CD14-positive monocyte (primary cell): ENCODE measurements around the gene PPP2R1A. TPM values are rescaled to one million over a fixed set of nuclear protein-coding genes. Genes with fewer than 3 reads are reported as not detected.
A peak's percentile ranks its signal among the peaks of the same experiment; 100 is the strongest.

Experiments used
- DNase-seq, 3 donors: peaks; one replicate each; pipeline ENCODE4 v3.0.0-alpha.2; 2011 to 2022
- H2AFZ ChIP-seq: 2 replicates; pipeline ENCODE4 v1.6.0; 2012; ENCODE audit warnings: mild to moderate bottlenecking, low read depth, low read length, inconsistent platforms; ENCODE audit not compliant: insufficient read depth, poor library complexity, severe bottlenecking
- H3K27ac ChIP-seq, 2 donors: 1 replicate in 1 of 2; 2 replicates in 1 of 2; pipeline ENCODE4 v1.5.1; 2012 to 2013; ENCODE audit warnings: low read length in 2 of 2, control low read depth in 1 of 2, inconsistent platforms in 1 of 2, low read depth in 1 of 2, mild to moderate bottlenecking in 1 of 2
- H3K27me3 ChIP-seq, 2 donors: one replicate each; pipeline versions ENCODE4 v1.6.0 to v1.6.1; 2011 to 2013; ENCODE audit warnings: low read length in 2 of 2; ENCODE audit not compliant: control insufficient read depth in 2 of 2, insufficient read depth in 2 of 2
- H3K36me3 ChIP-seq, 2 donors: replicated peaks in 1 of 2; 1 replicate in 1 of 2; 2 replicates in 1 of 2; pipeline versions ENCODE4 v1.5.1 to v1.6.1; 2012 to 2013; ENCODE audit warnings: low read length in 2 of 2, control low read depth in 1 of 2, inconsistent platforms in 1 of 2, mild to moderate bottlenecking in 1 of 2; ENCODE audit not compliant: insufficient read depth in 2 of 2, control insufficient read depth in 1 of 2
- H3K4me1 ChIP-seq, 2 donors: 1 replicate in 1 of 2; 2 replicates in 1 of 2; pipeline versions ENCODE4 v1.5.1 to v1.6.1; 2012 to 2013; ENCODE audit warnings: low read length in 2 of 2, control low read depth in 1 of 2, inconsistent platforms in 1 of 2, mild to moderate bottlenecking in 1 of 2, moderate library complexity in 1 of 2; ENCODE audit not compliant: insufficient read depth in 2 of 2, control insufficient read depth in 1 of 2
- H3K4me2 ChIP-seq: replicated peaks from 2 replicates; pipeline ENCODE3; 2012; ENCODE audit warnings: low read length, moderate library complexity, mild to moderate bottlenecking; ENCODE audit not compliant: poor library complexity, severe bottlenecking; ENCODE audit errors: extremely low read depth
- H3K4me3 ChIP-seq, 3 experiments: fragments of 200-600 bp in 1 of 3; sonication (generic) in 1 of 3; replicated peaks in 1 of 3; 1 replicate in 2 of 3; 2 replicates in 1 of 3; pipeline ENCODE4 v1.5.1; 2011 to 2013; ENCODE audit warnings: low read length in 3 of 3, mild to moderate bottlenecking in 3 of 3, control low read depth in 2 of 3, low read depth in 2 of 3, inconsistent platforms in 1 of 3, moderate library complexity in 1 of 3
- H3K79me2 ChIP-seq: 2 replicates; pipeline ENCODE4 v1.6.0; 2012; ENCODE audit warnings: mild to moderate bottlenecking, control low read depth, inconsistent platforms, low read length, moderate library complexity; ENCODE audit not compliant: insufficient read depth
- H3K9ac ChIP-seq: 2 replicates; pipeline ENCODE4 v1.6.0; 2017; ENCODE audit warnings: low read length, mild to moderate bottlenecking; ENCODE audit not compliant: insufficient read depth, poor library complexity, severe bottlenecking
- H3K9me3 ChIP-seq, 2 donors: replicated peaks in 1 of 2; 1 replicate in 1 of 2; 2 replicates in 1 of 2; pipeline versions ENCODE4 v1.5.1 to v1.6.1; 2012 to 2013; ENCODE audit warnings: low read length in 2 of 2, control low read depth in 1 of 2; ENCODE audit not compliant: control insufficient read depth in 1 of 2, insufficient read depth in 1 of 2
- H4K20me1 ChIP-seq: 2 replicates; pipeline ENCODE4 v1.6.0; 2012; ENCODE audit warnings: mild to moderate bottlenecking, low read length, control low read depth, moderate library complexity; ENCODE audit not compliant: insufficient read depth
- H3K27ac Mint-ChIP-seq, 7 donors: one replicate each; pipeline ENCODE4 v1.8.0; 2020; ENCODE audit warnings: mild to moderate bottlenecking in 7 of 7, mixed read lengths in 7 of 7, moderate library complexity in 6 of 7, inconsistent platforms in 2 of 7
- H3K27me3 Mint-ChIP-seq, 3 donors: one replicate each; pipeline ENCODE4 v1.8.0; 2021 to 2022; ENCODE audit warnings: low read depth in 3 of 3, mild to moderate bottlenecking in 3 of 3, mixed read lengths in 3 of 3, moderate library complexity in 3 of 3, inconsistent platforms in 1 of 3
- H3K36me3 Mint-ChIP-seq, 2 donors: one replicate each; pipeline ENCODE4 v1.8.0; 2020; ENCODE audit warnings: mixed read lengths in 2 of 2, inconsistent platforms in 1 of 2, mild to moderate bottlenecking in 1 of 2
- H3K4me1 Mint-ChIP-seq: one replicate; pipeline ENCODE4 v1.8.0; 2020; ENCODE audit warnings: mild to moderate bottlenecking, mixed read lengths
- H3K4me3 Mint-ChIP-seq, 2 donors: one replicate each; pipeline ENCODE4 v1.8.0; 2020; ENCODE audit warnings: mild to moderate bottlenecking in 2 of 2, mixed read lengths in 2 of 2, moderate library complexity in 1 of 2
- H3K9me3 Mint-ChIP-seq, 7 donors: one replicate each; pipeline ENCODE4 v1.8.0; 2020 to 2022; ENCODE audit warnings: mixed read lengths in 7 of 7, mild to moderate bottlenecking in 6 of 7, moderate library complexity in 6 of 7, inconsistent platforms in 2 of 7
- WGBS: methylation state at CpG from one replicate; pipeline ENCODE4 v1.1.5; 2013; ENCODE audit warnings: missing lambda C conversion rate; ENCODE audit not compliant: insufficient coverage; 5-methylcytosine and 5-hydroxymethylcytosine counted together
- intact Hi-C, 2 donors: fragments of 100-400 bp; cut with micrococcal nuclease; formaldehyde crosslinking; loops; one replicate each; pipeline versions ENCODE4 v1.15.0 to v1.15.1; 2023
- polyA plus RNA-seq, 3 donors: library from polyadenylated mRNA; depleted of rRNA in 1 of 3; unstranded in 2 of 3; stranded (reverse) in 1 of 3; fragments of 300-500 nt in 2 of 3; fragments of >200 nt in 1 of 3; fragmentation: Illumina TruSeq in 2 of 3; gene quantifications; 1 replicate in 2 of 3; 2 replicates in 1 of 3; pipeline ENCODE4 v1.2.3, GENCODE V29; 2012 to 2021
- TF ChIP-seq, protein P1 (sequence below): fragments of 200-600 bp; IDR thresholded peaks from one replicate; pipeline ENCODE4 v1.8.0; 2022; ENCODE audit warnings: antibody characterized with exemption, mild to moderate bottlenecking

PPP2R1A gene
- polyA plus RNA-seq, 3 donors: 79.9 to 151 (median 127) TPM

DNA sequence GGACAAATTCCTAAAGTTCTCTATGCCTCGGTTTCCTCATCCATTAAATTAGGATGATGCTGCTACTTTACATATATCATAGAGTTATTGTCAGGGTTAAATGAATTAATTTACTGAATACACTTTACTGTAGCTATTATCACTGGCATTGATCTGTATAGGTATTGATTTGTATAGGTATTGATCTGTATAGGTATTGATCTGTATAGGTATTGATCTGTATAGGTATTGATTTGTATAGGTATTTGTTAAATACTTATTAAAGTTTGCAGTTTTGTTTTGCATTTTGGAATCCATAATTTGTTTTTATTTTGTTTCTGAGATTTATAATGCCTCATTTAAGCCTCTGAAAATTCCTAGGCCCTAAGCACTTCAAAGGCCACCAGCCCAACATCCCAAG, 2.4 kb upstream of the PPP2R1A start:
- H3K27me3 ChIP-seq: no peaks in the 10 kb centered on the region
- H3K4me1 ChIP-seq: peaks cover 20 to 24% of the 10 kb centered on the region in 2 donors
- no peak overlapping the region for H3K9ac ChIP-seq
- H3K27me3 Mint-ChIP-seq: peaks cover 1 to 8% (median 4%) of the 10 kb centered on the region in 3 donors
- peaks cover 1 to 8% of the 10 kb centered on the region in 2 donors for H3K36me3 Mint-ChIP-seq
- peaks cover 0 to 14% (median 5%) of the 10 kb centered on the region in 7 donors for H3K9me3 Mint-ChIP-seq
- H4K20me1 ChIP-seq: no peaks in the 10 kb centered on the region
- H3K27ac ChIP-seq: no peak overlapping the region
- H2AFZ ChIP-seq: no peak overlapping the region
- peaks cover 25% of the 10 kb centered on the region for H3K4me1 Mint-ChIP-seq
- whole genome bisulfite sequencing: no CpG with 5 or more reads among the region's 1 CpG
- no peaks in the 10 kb centered on the region for H3K36me3 ChIP-seq
- H3K4me2 ChIP-seq: no peak overlapping the region
- no peak for DNase-seq
- no peak overlapping the region for H3K4me3 ChIP-seq
- H3K4me3 Mint-ChIP-seq: no peak overlapping the region
- H3K79me2 ChIP-seq: peaks cover 24% of the 10 kb centered on the region
- H3K27ac Mint-ChIP-seq: no peak overlapping the region
- intact Hi-C loops: loop anchor here (5.0 kb wide), 2 partner anchors 50 to 340 kb away; partner anchors contain the start of genes ZNF616 (in 1 of the 2) and ZNF808 (in 1 of the 2)
- TF ChIP-seq, protein P1, sequence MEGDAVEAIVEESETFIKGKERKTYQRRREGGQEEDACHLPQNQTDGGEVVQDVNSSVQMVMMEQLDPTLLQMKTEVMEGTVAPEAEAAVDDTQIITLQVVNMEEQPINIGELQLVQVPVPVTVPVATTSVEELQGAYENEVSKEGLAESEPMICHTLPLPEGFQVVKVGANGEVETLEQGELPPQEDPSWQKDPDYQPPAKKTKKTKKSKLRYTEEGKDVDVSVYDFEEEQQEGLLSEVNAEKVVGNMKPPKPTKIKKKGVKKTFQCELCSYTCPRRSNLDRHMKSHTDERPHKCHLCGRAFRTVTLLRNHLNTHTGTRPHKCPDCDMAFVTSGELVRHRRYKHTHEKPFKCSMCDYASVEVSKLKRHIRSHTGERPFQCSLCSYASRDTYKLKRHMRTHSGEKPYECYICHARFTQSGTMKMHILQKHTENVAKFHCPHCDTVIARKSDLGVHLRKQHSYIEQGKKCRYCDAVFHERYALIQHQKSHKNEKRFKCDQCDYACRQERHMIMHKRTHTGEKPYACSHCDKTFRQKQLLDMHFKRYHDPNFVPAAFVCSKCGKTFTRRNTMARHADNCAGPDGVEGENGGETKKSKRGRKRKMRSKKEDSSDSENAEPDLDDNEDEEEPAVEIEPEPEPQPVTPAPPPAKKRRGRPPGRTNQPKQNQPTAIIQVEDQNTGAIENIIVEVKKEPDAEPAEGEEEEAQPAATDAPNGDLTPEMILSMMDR: no peak
- peaks cover 0 to 2% of the 10 kb centered on the region in 2 donors for H3K9me3 ChIP-seq

DNA sequence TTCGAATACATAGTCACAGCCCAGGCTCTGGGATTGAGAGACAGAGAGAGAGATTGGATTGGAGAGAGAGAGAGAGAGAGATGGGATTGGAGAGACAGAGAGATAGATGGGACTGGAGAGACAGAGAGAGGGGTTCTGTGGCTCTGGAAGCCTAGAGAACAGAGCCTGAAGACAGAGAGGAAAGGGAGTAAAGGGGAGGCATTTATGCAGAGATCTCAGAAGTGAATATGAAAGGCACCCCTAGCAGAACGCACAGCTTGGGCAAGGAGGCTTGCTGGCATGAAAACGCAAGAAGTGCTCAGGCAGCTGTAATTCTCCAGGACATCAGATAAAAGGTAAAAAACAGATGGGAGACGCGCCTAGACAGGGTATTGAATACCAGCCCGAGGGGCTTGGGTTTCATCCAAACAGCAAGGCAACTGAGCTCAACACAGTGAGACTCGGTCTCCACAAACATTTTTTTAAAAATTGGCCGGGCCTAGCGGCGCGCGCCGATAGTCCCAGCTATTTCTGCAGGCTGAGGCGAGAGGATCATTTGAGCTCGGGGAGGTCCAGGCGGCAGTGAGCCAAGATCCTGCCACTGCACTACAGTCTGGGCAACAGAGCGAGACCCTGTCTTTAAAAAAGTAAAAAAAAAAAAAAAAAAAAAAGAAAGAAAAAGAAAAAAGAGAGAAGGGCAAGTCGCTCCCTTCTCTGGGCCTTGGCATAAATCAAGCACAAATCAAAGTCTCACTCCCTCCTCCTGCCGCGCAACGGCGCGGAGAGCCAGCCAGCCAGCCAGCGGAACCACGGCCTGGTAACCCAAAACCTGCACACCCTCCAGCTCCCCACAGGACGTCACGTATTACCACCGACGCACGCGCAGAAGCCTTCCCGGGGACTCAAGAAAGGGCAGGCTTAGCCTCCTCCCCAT, 774 bp upstream of the PPP2R1A start:
- Mint-ChIP-seq H3K27ac (peak overlapping the region; percentile 92 to 100 (median 100)), H3K36me3 (peaks cover 8 to 24% of the 10 kb centered on the region in 2 donors), H3K4me3 (peak overlapping the region; percentile 89 to 90), H3K9me3 (peaks cover 0 to 8% (median under 1%) of the 10 kb centered on the region in 7 donors), H3K4me1 (peaks cover 27% of the 10 kb centered on the region), H3K27me3 (peaks cover 1 to 6% (median 4%) of the 10 kb centered on the region in 3 donors)
- H3K36me3 ChIP-seq: peaks cover 6 to 16% of the 10 kb centered on the region in 2 donors
- H3K27me3 ChIP-seq: no peaks in the 10 kb centered on the region
- intact Hi-C loops: loop anchor here (5.0 kb wide), 2 partner anchors 52 to 338 kb away; partner anchors contain the start of genes ZNF616 (in 1 of the 2) and ZNF808 (in 1 of the 2)
- H4K20me1 ChIP-seq: peaks cover 7% of the 10 kb centered on the region
- H2AFZ ChIP-seq: peak overlapping the region; percentile 81
- peak overlapping the region; percentile 76 to 95 for H3K27ac ChIP-seq
- TF ChIP-seq, protein P1: no peak
- peaks cover 20 to 24% of the 10 kb centered on the region in 2 donors for H3K4me1 ChIP-seq
- H3K4me3 ChIP-seq: peak overlapping the region; percentile 41 to 88 (median 44)
- DNase-seq: no peak
- 19% methylated on average over 23 of the region's 32 CpGs for WGBS
- H3K9ac ChIP-seq: peak overlapping the region; percentile 60
- peaks cover 41% of the 10 kb centered on the region for H3K79me2 ChIP-seq
- peak overlapping the region; percentile 70 for H3K4me2 ChIP-seq
- no peaks in the 10 kb centered on the region for H3K9me3 ChIP-seq
